ENCODE measurements around the gene TRABD2A.
"Not testable (repeated sequence)": the region's sequence is repeated elsewhere in the genome, so short reads cannot be mapped to it uniquely, and the experiment has no call there.

TRABD2A gene

GRCh38 chr2:84878896-84879583 is 1.8 kb downstream of the TRABD2A start:
- TF ChIP-seq CTCF (conservative IDR thresholded peaks at IDR 0.05; ENCODE audit: low read depth, low read length) = no peak
- H3K4me3 ChIP-seq (ENCODE audit: low read depth, low read length) = no peak overlapping the region
- peak; percentile 38 for DNase-seq (ENCODE audit: low read depth)

- H3K4me3 ChIP-seq (ENCODE audit: low read depth, low read length) = no peak overlapping the region
- TF ChIP-seq CTCF (conservative IDR thresholded peaks at IDR 0.05; ENCODE audit: low read depth, low read length) = no peak
- no peak for DNase-seq (ENCODE audit: low read depth)
These were observed 2.4 kb downstream of the TRABD2A start for GRCh38 chr2:84878459-84878858.

- no peak for TF ChIP-seq CTCF (conservative IDR thresholded peaks at IDR 0.05; ENCODE audit: low read depth, low read length)
- H3K4me3 ChIP-seq (ENCODE audit: low read depth, low read length) = no peak overlapping the region
- DNase-seq (ENCODE audit: low read depth) = no peak
These were observed 4.5 kb downstream of the TRABD2A start for GRCh38 chr2:84876369-84876768.

GRCh38 chr2:84875619-84876018 is 5.3 kb downstream of the TRABD2A start:
- not testable (repeated sequence) for H3K4me3 ChIP-seq (ENCODE audit: low read depth, low read length); DNase-seq (ENCODE audit: low read depth)

GRCh38 chr2:84875213-84875560 is 5.7 kb downstream of the TRABD2A start:
- TF ChIP-seq CTCF (conservative IDR thresholded peaks at IDR 0.05; ENCODE audit: low read depth, low read length) = no peak
- no peak overlapping the region for H3K4me3 ChIP-seq (ENCODE audit: low read depth, low read length)
- DNase-seq (ENCODE audit: low read depth) = no peak

GRCh38 chr2:84874381-84875212 is 6.3 kb downstream of the TRABD2A start:
- peak; percentile 58 for DNase-seq (ENCODE audit: low read depth)
- H3K4me3 ChIP-seq (ENCODE audit: low read depth, low read length) = no peak overlapping the region
- no peak for TF ChIP-seq CTCF (conservative IDR thresholded peaks at IDR 0.05; ENCODE audit: low read depth, low read length)

GRCh38 chr2:84873350-84873749 is 7.5 kb downstream of the TRABD2A start:
- H3K4me3 ChIP-seq (ENCODE audit: low read depth, low read length) = no peak overlapping the region
- no peak for TF ChIP-seq CTCF (conservative IDR thresholded peaks at IDR 0.05; ENCODE audit: low read depth, low read length)
- no peak for DNase-seq (ENCODE audit: low read depth)

GRCh38 chr2:84872691-84873090 is 8.2 kb downstream of the TRABD2A start:
- DNase-seq (ENCODE audit: low read depth) = not testable (repeated sequence)

More at GRCh38 chr2:84872691-84873090, 8.2 kb downstream of the TRABD2A start:
- not testable (repeated sequence) for H3K4me3 ChIP-seq (ENCODE audit: low read depth, low read length)

Measured in choroid plexus epithelial cell (primary cell).